ENCODE measurements around the gene FOSL2. TPM values are rescaled to one million over a fixed set of nuclear protein-coding genes. Genes with fewer than 3 reads are reported as not detected.
A peak's percentile ranks its signal among the peaks of the same experiment; 100 is the strongest.

FOSL2 gene
- total RNA-seq, 2 donors from 2014 or later, result 27.5 to 33.9 TPM

DNA sequence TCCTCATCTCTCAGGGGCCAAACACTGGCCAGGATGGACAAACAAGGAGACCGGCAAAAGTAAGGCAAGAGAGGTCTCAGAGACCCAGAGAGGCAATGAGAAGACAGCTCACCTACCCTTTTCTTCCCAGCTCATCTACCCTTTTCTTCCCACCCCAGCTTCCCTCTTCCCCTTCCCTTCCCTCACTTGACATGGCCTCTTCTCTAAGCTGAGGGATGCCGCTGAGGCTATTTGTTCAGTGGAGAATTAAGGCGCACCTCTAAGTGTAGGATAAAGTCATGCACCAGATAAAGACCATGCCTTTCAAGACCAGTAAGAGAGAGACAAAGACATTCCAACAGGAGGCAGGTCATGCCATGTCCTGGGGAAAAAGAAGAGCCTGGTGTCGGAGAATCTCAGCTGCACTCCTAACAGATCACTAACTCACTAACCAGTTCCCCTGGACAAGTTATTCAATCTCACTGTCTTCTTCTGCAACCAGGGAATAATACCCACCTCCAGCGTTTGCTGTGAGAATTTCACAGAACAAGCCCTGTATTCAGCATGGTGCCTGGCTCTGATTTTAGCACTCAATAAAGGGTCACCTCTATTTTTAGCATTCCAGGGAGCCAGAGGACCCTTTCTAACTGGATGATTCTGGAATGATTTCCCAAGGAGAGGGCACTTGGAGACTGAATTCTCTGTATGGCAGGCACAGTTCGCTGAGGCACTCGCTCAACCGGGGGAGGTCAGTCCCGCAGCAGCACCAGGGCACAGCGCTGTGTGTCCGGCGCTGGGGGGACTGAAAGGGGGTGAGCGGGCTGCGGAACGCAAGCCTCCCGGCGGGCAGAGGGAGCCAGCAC, 3.0 kb upstream of the FOSL2 start:
- ATAC-seq (no peak), DNase-seq (no peak)
- H3K4me3 ChIP-seq, result peak overlapping the region in 1 of 2 donors; percentile 51
- TF ChIP-seq POLR2A (IDR thresholded peaks at IDR 0.05), result no peak
- TF ChIP-seq, protein P1, sequence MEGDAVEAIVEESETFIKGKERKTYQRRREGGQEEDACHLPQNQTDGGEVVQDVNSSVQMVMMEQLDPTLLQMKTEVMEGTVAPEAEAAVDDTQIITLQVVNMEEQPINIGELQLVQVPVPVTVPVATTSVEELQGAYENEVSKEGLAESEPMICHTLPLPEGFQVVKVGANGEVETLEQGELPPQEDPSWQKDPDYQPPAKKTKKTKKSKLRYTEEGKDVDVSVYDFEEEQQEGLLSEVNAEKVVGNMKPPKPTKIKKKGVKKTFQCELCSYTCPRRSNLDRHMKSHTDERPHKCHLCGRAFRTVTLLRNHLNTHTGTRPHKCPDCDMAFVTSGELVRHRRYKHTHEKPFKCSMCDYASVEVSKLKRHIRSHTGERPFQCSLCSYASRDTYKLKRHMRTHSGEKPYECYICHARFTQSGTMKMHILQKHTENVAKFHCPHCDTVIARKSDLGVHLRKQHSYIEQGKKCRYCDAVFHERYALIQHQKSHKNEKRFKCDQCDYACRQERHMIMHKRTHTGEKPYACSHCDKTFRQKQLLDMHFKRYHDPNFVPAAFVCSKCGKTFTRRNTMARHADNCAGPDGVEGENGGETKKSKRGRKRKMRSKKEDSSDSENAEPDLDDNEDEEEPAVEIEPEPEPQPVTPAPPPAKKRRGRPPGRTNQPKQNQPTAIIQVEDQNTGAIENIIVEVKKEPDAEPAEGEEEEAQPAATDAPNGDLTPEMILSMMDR (IDR thresholded peaks at IDR 0.05), result peak in 1 of 7 experiments; percentile 3
- H3K9me3 ChIP-seq, result no peaks in the 10 kb centered on the region
- H3K4me1 ChIP-seq, result peaks cover 13% of the 10 kb centered on the region
- H3K27me3 ChIP-seq, result no peaks in the 10 kb centered on the region
- H3K27ac ChIP-seq, result peak overlapping the region; percentile 84 to 100 (median 100)
- no peaks in the 10 kb centered on the region for H3K36me3 ChIP-seq (replicated peaks in 1 of 2; ENCODE audit: insufficient read depth in 1 of 2, low read depth in 2 of 2)
- 21 to 62% methylated on average over 5 to 17 of the region's 17 CpGs for WGBS, 2 donors
- intact Hi-C loops (cut with DNase I), result no loop called here

DNA sequence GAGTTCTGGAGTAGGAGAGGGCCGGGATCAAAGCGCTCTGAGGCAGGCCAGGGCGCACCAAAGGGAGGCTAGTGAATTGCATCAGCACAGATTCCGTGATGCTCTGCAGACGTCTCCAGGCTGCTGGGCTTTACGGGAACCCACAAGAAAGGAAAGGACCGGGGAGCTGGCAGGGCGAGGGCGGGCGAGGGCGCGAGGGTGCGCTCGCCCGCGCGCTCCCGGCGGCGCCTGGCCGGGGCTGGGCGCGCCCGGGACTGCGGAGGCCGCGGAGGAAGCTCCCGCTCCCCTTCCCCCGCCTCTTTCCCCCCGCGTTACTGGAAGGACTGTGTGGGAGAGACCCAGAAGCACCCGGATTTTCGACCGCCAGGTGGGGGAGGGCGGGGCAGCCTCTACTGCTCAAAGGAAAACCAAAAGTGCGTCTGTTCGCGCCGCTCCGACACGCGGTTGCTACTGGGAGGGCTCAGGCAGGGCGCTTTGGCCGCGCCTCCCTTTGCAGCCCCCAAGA, 2.4 kb upstream of the FOSL2 start:
- H3K4me1 ChIP-seq, result peaks cover 20% of the 10 kb centered on the region
- WGBS, 2 donors, result 1% methylated on average over 17 to 44 of the region's 45 CpGs
- H3K36me3 ChIP-seq (replicated peaks in 1 of 2; ENCODE audit: insufficient read depth in 1 of 2, low read depth in 2 of 2), result no peaks in the 10 kb centered on the region
- ATAC-seq (peak; percentile 11), DNase-seq (peak; percentile 81 to 90 (median 82))
- H3K9me3 ChIP-seq, result no peaks in the 10 kb centered on the region
- intact Hi-C loops (cut with DNase I), result no loop called here
- peak overlapping the region; percentile 20 to 51 for H3K4me3 ChIP-seq
- peak; percentile 26 to 75 (median 66) for TF ChIP-seq POLR2A (IDR thresholded peaks at IDR 0.05)
- TF ChIP-seq, protein P1 (IDR thresholded peaks at IDR 0.05), result peak in 5 of 7 experiments; percentile 12 to 39 (median 27)
- peak overlapping the region; percentile 84 to 100 (median 100) for H3K27ac ChIP-seq
- H3K27me3 ChIP-seq, result no peaks in the 10 kb centered on the region

DNA sequence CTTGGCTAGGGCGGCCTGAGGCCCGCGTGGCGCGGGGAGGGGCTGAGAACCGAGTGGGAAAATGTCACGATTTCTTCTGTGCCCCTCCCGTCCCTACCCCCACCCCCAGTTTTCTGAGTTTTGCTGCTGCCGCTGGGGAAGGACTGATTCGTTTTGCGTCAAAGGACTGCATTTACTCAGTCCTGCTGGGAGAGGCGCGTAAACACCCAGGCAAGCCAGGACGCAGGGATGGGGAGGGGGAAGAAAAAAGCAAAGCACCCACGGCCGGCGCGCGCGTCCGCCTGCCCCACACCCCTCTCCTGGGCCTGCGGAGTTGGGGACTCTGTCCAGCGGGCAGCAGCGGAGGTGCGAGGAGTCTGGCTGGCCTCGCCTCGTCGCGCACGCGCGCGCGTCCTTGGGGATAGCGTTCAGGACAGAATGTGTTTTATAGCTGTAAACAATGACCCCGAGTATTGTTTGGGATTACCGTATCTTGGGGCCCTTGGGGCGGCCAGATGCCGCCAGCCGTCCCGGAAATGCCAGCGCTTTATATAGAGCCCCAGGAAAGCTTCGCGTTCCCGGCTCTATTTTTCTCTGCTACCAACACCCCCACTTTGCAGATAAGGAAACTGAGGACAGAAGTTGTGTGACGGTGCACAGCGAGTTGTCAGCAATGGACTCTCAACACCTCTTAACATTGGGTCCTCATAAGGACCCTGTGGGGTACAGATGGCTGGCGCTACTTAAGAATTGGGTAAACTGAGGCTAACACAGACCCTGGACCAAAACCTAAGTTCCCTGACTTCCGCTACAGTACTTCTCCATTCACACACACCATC, 1.7 kb upstream of the FOSL2 start:
- H3K9me3 ChIP-seq, result no peaks in the 10 kb centered on the region
- no peaks in the 10 kb centered on the region for H3K27me3 ChIP-seq
- peak; percentile 71 to 78 (median 76) for DNase-seq
- WGBS, 2 donors, result 1% methylated on average over 27 to 49 of the region's 49 CpGs
- peak; percentile 2 for ATAC-seq
- intact Hi-C loops (cut with DNase I), result no loop called here
- peak overlapping the region; percentile 20 to 51 for H3K4me3 ChIP-seq
- peaks cover 25% of the 10 kb centered on the region for H3K4me1 ChIP-seq
- TF ChIP-seq, protein P1 (IDR thresholded peaks at IDR 0.05), result no peak
- peak in 2 of 3 donors; percentile 53 to 56 for TF ChIP-seq POLR2A (IDR thresholded peaks at IDR 0.05)
- H3K36me3 ChIP-seq (replicated peaks in 1 of 2; ENCODE audit: insufficient read depth in 1 of 2, low read depth in 2 of 2), result no peaks in the 10 kb centered on the region
- H3K27ac ChIP-seq, result peak overlapping the region; percentile 84 to 100 (median 100)

DNA sequence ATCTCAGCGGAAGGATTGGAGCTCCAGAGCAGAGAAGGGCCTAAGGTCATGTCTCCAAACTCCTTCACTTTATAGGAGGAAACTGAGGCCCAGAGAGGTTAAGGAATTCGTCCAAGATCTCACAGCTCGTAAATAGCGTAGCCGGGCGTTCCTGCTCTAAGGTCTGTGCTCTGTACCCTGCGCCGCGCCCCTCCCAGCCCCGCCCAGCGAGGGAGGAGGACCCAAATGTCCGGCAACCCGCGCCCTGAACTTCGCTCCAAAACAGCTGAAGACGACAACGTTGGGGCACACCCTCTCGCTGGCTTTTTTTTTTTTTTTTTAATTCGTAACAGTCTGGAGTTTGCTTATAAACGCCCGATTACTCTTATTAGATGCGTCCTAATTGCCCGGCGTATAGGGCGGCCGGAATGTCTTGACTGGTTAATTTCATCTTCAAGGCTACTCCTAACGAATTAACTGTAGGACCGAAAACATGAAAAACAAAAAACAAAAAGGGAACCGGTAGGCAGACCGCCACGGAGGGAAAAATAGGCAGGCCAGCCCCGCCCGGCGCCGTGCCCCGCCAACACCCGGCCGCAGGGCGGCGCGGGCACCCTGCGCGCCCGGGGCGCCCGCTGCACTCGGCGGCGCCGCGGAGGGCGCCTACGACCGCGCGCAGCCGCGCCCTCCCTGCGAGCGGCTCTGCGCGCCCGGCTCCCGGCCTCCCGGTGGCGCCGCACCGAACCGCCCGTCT, 928 bp upstream of the FOSL2 start:
- Histone ChIP-seq H3K27ac (peak overlapping the region; percentile 99 to 100 (median 100)), H3K9me3 (no peaks in the 10 kb centered on the region), H3K4me3 (peak overlapping the region; percentile 8 to 51), H3K36me3 (replicated peaks in 1 of 2; ENCODE audit: insufficient read depth in 1 of 2, low read depth in 2 of 2) (no peaks in the 10 kb centered on the region), H3K27me3 (no peaks in the 10 kb centered on the region), H3K4me1 (peaks cover 31% of the 10 kb centered on the region)
- WGBS, 2 donors, result 0% methylated on average over 53 to 55 of the region's 70 CpGs
- DNase-seq, result peak; percentile 83 to 91 (median 87)
- ATAC-seq, result peak; percentile 33
- intact Hi-C loops (cut with DNase I), result no loop called here
- no peak for TF ChIP-seq POLR2A (IDR thresholded peaks at IDR 0.05)
- TF ChIP-seq, protein P1 (IDR thresholded peaks at IDR 0.05), result peak in 3 of 7 experiments; percentile 12 to 63 (median 46)
